HL-60 (cell line): ENCODE data around the gene CBLB.

Experiments used
- GABPA ChIP-seq: IDR thresholded peaks from 2 replicates; pipeline ENCODE4 v1.6.1; 2012; ENCODE audit warnings: low read depth
- POLR2AphosphoS5 ChIP-seq: IDR thresholded peaks from 2 replicates; pipeline ENCODE4 v1.6.1; 2012; ENCODE audit warnings: low read depth
- SPI1 ChIP-seq: IDR thresholded peaks from 2 replicates; pipeline ENCODE4 v1.6.1; 2012; ENCODE audit warnings: low read depth, mild to moderate bottlenecking, borderline replicate concordance
- TF ChIP-seq, protein P1 (sequence below): IDR thresholded peaks from one replicate; pipeline ENCODE4 v1.5.1; 2011; ENCODE audit warnings: low read length, control low read depth, inconsistent platforms; ENCODE audit not compliant: insufficient read depth
- TF ChIP-seq, protein P2 (sequence below): IDR thresholded peaks from 2 replicates; pipeline ENCODE4 v1.6.1; 2012; ENCODE audit warnings: low read depth; ENCODE audit not compliant: insufficient replicate concordance

DNA sequence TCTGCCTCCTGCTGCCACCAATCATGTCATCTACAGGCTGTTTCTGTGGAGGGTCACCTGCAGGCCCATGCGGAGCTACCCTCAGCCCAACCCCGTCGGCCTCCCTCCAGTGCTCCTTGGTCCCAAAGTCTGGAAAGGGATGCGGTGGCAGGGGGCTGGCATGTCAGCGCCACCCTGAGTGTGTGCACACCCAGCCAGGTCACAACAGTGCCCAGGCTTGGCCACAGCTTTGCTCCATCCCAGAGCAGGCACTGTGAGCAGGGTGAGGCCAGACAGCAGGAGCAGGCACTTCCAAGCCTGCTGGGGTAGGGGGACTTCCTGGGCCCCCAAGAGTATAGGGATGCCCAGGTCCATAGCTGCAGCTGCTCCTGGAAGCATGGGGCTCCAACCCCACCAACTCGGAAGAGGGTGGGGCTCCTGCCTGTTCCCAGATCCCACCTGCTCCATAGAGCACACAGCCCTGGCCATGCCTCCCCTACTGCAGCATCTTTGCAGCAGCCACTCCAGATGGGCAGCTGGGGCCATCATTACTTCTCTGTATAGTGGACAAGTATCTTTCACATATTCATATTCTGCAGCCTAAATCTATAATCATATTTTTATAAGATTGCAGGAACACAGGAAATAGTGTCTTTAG lies 109.3 kb downstream of the CBLB start:
- TF ChIP-seq, protein P1, sequence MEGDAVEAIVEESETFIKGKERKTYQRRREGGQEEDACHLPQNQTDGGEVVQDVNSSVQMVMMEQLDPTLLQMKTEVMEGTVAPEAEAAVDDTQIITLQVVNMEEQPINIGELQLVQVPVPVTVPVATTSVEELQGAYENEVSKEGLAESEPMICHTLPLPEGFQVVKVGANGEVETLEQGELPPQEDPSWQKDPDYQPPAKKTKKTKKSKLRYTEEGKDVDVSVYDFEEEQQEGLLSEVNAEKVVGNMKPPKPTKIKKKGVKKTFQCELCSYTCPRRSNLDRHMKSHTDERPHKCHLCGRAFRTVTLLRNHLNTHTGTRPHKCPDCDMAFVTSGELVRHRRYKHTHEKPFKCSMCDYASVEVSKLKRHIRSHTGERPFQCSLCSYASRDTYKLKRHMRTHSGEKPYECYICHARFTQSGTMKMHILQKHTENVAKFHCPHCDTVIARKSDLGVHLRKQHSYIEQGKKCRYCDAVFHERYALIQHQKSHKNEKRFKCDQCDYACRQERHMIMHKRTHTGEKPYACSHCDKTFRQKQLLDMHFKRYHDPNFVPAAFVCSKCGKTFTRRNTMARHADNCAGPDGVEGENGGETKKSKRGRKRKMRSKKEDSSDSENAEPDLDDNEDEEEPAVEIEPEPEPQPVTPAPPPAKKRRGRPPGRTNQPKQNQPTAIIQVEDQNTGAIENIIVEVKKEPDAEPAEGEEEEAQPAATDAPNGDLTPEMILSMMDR, result no peak
- no peak for TF ChIP-seq SPI1
- TF ChIP-seq, protein P2, sequence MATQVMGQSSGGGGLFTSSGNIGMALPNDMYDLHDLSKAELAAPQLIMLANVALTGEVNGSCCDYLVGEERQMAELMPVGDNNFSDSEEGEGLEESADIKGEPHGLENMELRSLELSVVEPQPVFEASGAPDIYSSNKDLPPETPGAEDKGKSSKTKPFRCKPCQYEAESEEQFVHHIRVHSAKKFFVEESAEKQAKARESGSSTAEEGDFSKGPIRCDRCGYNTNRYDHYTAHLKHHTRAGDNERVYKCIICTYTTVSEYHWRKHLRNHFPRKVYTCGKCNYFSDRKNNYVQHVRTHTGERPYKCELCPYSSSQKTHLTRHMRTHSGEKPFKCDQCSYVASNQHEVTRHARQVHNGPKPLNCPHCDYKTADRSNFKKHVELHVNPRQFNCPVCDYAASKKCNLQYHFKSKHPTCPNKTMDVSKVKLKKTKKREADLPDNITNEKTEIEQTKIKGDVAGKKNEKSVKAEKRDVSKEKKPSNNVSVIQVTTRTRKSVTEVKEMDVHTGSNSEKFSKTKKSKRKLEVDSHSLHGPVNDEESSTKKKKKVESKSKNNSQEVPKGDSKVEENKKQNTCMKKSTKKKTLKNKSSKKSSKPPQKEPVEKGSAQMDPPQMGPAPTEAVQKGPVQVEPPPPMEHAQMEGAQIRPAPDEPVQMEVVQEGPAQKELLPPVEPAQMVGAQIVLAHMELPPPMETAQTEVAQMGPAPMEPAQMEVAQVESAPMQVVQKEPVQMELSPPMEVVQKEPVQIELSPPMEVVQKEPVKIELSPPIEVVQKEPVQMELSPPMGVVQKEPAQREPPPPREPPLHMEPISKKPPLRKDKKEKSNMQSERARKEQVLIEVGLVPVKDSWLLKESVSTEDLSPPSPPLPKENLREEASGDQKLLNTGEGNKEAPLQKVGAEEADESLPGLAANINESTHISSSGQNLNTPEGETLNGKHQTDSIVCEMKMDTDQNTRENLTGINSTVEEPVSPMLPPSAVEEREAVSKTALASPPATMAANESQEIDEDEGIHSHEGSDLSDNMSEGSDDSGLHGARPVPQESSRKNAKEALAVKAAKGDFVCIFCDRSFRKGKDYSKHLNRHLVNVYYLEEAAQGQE, result no peak
- TF ChIP-seq POLR2AphosphoS5, result no peak
- no peak for TF ChIP-seq GABPA
